HUES48 (cell line): Measurements from ENCODE around the gene C6orf163.

Experiments used
- H3K27ac ChIP-seq: one replicate; pipeline ENCODE4 v1.7.0; 2013; ENCODE audit warnings: low read depth, low read length, inconsistent platforms
- H3K27me3 ChIP-seq: 2 replicates; pipeline ENCODE4 v1.6.1; 2013; ENCODE audit warnings: mild to moderate bottlenecking, low read length; ENCODE audit not compliant: control insufficient read depth, insufficient read depth
- H3K36me3 ChIP-seq: 2 replicates; pipeline ENCODE4 v1.6.1; 2013; ENCODE audit warnings: low read length; ENCODE audit not compliant: control insufficient read depth, insufficient read depth
- H3K4me1 ChIP-seq: 2 replicates; pipeline ENCODE4 v1.6.1; 2013; ENCODE audit warnings: mild to moderate bottlenecking, low read length; ENCODE audit not compliant: control insufficient read depth, insufficient read depth
- H3K4me3 ChIP-seq: 2 replicates; pipeline ENCODE4 v1.5.1; 2013; ENCODE audit warnings: mild to moderate bottlenecking, low read depth, low read length
- H3K9ac ChIP-seq: 2 replicates; pipeline ENCODE4 v1.6.1; 2013; ENCODE audit warnings: mild to moderate bottlenecking, low read depth, low read length, moderate library complexity
- H3K9me3 ChIP-seq: 2 replicates; pipeline ENCODE4 v1.6.1; 2013; ENCODE audit warnings: low read length; ENCODE audit not compliant: control insufficient read depth, insufficient read depth

C6orf163 gene

GRCh38 chr6:87356181-87356580 lies 11.6 kb downstream of the C6orf163 start:
- Histone ChIP-seq H3K4me3 (no peak overlapping the region), H3K36me3 (no peaks in the 10 kb centered on the region), H3K9ac (no peak overlapping the region), H3K27me3 (no peaks in the 10 kb centered on the region), H3K4me1 (no peaks in the 10 kb centered on the region), H3K27ac (no peak overlapping the region), H3K9me3 (no peaks in the 10 kb centered on the region)

GRCh38 chr6:87357479-87358196 lies 13.0 kb downstream of the C6orf163 start:
- no peak overlapping the region for H3K9ac ChIP-seq
- H3K27ac ChIP-seq, result no peak overlapping the region
- no peaks in the 10 kb centered on the region for H3K27me3 ChIP-seq
- no peaks in the 10 kb centered on the region for H3K4me1 ChIP-seq
- no peak overlapping the region for H3K4me3 ChIP-seq
- H3K36me3 ChIP-seq, result no peaks in the 10 kb centered on the region
- no peaks in the 10 kb centered on the region for H3K9me3 ChIP-seq

DNA sequence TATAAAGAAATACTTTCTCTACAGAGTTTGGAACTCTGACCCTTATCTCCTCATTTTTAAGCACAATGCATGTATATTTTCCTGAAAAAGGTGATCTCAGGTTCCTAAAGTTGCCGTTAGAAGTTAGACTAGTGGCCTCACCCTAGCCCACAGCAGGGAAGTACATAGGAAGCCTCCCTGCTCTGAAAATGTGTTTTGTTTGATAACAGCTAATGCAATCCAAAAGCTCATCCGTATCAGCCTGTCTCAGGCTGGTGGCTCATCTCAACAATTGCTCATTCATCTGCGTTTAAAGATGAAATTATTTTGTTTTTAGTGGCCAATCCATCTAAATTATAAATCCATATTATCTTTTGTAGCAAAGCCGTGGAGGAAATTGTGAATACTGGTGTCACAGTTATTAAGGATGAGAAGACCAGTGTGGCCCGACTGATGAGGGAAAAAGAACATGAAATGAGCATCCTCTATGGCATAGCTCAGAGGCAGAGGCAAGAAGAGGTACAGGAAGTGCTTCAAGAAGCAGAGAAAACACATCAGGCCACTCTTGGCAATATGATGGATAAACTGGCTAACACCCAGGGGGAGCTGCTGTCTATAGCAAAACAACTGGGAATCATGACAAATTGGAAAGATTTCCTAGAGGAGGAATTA lies 20.1 kb downstream of the C6orf163 start:
- Histone ChIP-seq H3K9ac (no peak overlapping the region), H3K27me3 (no peaks in the 10 kb centered on the region)

DNA sequence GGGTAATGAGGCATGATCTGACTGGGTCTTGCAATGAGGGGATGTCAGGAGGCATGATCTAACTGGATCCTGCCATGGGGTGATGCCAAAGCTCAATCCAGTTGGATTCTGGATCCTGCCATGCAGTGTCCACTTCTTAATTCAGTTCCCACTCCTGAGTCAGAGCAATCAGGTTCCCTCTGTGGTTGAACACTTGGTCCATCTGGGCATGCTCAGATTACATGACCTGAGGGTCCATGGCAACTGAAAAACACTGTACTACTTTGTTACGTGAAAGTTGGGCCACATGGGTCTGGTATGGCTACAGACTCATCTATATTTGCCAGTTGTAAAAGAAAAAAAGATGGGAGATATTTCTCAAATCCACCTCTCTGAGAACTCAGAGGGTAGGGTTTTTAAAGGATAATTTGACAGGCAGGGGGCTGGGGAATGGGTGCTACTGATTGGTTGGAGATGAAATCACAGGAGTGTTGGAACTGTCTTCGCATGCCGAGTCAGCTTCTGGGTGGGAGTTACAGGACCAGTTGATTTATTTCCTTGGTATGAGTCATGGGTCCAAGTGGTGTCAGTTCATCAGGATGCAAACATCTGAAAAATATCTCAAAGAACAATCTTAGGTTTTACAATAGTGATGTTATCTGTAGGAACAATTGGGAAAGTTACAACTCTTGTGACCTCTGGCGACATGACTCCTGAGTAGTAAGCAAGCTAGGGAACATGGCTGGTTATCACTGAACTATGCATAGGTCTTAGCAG lies 21.6 kb downstream of the C6orf163 start:
- H3K9me3 ChIP-seq, result peaks cover 17% of the 10 kb centered on the region
- H3K9ac ChIP-seq, result no peak overlapping the region
- H3K4me3 ChIP-seq, result no peak overlapping the region
- H3K27ac ChIP-seq, result no peak overlapping the region
- H3K4me1 ChIP-seq, result no peaks in the 10 kb centered on the region
- no peaks in the 10 kb centered on the region for H3K36me3 ChIP-seq
- H3K27me3 ChIP-seq, result no peaks in the 10 kb centered on the region

More for the DNA sequence above, 20.1 kb downstream of the C6orf163 start:
- H3K27ac ChIP-seq, result no peak overlapping the region
- H3K4me3 ChIP-seq, result no peak overlapping the region
- H3K9me3 ChIP-seq, result peaks cover 17% of the 10 kb centered on the region
- H3K36me3 ChIP-seq, result no peaks in the 10 kb centered on the region
- H3K4me1 ChIP-seq, result no peaks in the 10 kb centered on the region

DNA sequence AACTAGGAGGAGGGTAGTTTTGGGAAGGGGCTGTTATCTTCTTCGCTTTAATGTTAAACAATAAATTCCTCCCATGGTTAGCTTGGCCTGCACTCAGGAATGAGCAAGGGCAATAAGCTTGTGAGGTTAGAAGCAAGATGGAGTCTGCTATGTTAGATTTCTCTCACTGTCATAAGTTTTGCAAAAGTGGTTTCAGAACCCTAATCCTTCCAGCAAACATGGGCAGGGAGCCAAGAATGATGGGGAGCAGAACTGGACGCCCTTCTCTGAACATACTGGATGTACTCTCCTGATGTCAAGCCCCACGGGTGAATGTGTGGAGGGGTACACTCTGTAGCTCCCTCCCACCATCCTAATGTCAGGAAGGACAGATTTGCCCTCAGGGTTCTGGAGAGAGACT lies 22.3 kb downstream of the C6orf163 start:
- H3K9ac ChIP-seq, result no peak overlapping the region
- no peaks in the 10 kb centered on the region for H3K27me3 ChIP-seq
- H3K4me3 ChIP-seq, result no peak overlapping the region
- H3K9me3 ChIP-seq, result peaks cover 17% of the 10 kb centered on the region
- H3K4me1 ChIP-seq, result no peaks in the 10 kb centered on the region
- H3K36me3 ChIP-seq, result no peaks in the 10 kb centered on the region
- no peak overlapping the region for H3K27ac ChIP-seq

GRCh38 chr6:87373377-87373776 lies 28.8 kb downstream of the C6orf163 start:
- Histone ChIP-seq H3K4me1 (no peaks in the 10 kb centered on the region), H3K9ac (no peak overlapping the region), H3K27me3 (no peaks in the 10 kb centered on the region), H3K9me3 (peaks cover 3% of the 10 kb centered on the region), H3K4me3 (no peak overlapping the region), H3K36me3 (no peaks in the 10 kb centered on the region), H3K27ac (no peak overlapping the region)

- no peak overlapping the region for H3K9ac ChIP-seq
- H3K4me1 ChIP-seq, result no peaks in the 10 kb centered on the region
- no peak overlapping the region for H3K4me3 ChIP-seq
- no peak overlapping the region for H3K27ac ChIP-seq
- no peaks in the 10 kb centered on the region for H3K27me3 ChIP-seq
- H3K9me3 ChIP-seq, result no peaks in the 10 kb centered on the region; the same call in 1 of the 2 replicates
- no peaks in the 10 kb centered on the region for H3K36me3 ChIP-seq
Measured at GRCh38 chr6:87375315-87375714, 30.7 kb downstream of the C6orf163 start.

GRCh38 chr6:87376643-87377042 lies 32.0 kb downstream of the C6orf163 start:
- Histone ChIP-seq H3K27me3 (no peaks in the 10 kb centered on the region), H3K4me3 (no peak overlapping the region), H3K36me3 (no peaks in the 10 kb centered on the region), H3K4me1 (no peaks in the 10 kb centered on the region), H3K9me3 (no peaks in the 10 kb centered on the region; the same call in 1 of the 2 replicates), H3K9ac (no peak overlapping the region), H3K27ac (no peak overlapping the region)

DNA sequence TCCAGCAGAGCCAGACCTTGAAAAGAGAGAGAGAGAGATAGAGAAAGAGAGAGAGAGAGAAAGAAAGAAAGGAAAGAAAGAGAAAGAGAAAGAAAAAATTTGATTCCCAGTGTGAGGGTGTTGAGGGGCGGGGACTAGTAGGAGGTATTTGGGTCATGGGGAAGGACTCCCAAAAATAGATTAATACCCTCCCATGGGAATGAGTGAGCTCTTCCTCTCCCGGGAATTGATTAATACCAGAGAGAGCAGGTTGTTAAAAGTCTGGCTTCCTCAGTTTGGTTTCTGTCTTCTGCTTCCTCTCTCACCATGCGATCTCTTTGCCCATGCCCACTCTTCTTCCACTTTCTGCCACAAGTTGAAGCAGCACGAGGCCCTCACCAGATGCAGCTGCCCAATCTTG lies 34.3 kb downstream of the C6orf163 start:
- H3K9me3 ChIP-seq, result no peaks in the 10 kb centered on the region
- no peaks in the 10 kb centered on the region for H3K4me1 ChIP-seq
- H3K36me3 ChIP-seq, result no peaks in the 10 kb centered on the region
- no peak overlapping the region for H3K27ac ChIP-seq
- H3K27me3 ChIP-seq, result no peaks in the 10 kb centered on the region
- no peak overlapping the region for H3K9ac ChIP-seq
- H3K4me3 ChIP-seq, result no peak overlapping the region

GRCh38 chr6:87382861-87383260 lies 38.2 kb downstream of the C6orf163 start:
- Histone ChIP-seq H3K9me3 (no peaks in the 10 kb centered on the region), H3K4me3 (no peak overlapping the region), H3K9ac (no peak overlapping the region), H3K27ac (no peak overlapping the region), H3K36me3 (no peaks in the 10 kb centered on the region), H3K27me3 (no peaks in the 10 kb centered on the region), H3K4me1 (no peaks in the 10 kb centered on the region)

GRCh38 chr6:87384038-87384437 lies 39.4 kb downstream of the C6orf163 start:
- H3K9me3 ChIP-seq, result no peaks in the 10 kb centered on the region
- no peaks in the 10 kb centered on the region for H3K27me3 ChIP-seq
- H3K27ac ChIP-seq, result no peak overlapping the region
- H3K9ac ChIP-seq, result no peak overlapping the region
- no peaks in the 10 kb centered on the region for H3K4me1 ChIP-seq
- H3K4me3 ChIP-seq, result no peak overlapping the region
- H3K36me3 ChIP-seq, result no peaks in the 10 kb centered on the region
